GM19099 (cell line): ENCODE data around the gene INPP5J.

Source experiments
- POLR2A ChIP-seq: IDR thresholded peaks from 3 replicates; pipeline ENCODE4 v1.6.1; 2011; ENCODE audit warnings: low read depth; ENCODE audit not compliant: insufficient read length; ENCODE audit errors: extremely low read depth

Gene INPP5J

GRCh38 chr22:31122532-31123291 lies at the start of gene INPP5J:
Gene INPP5J, plus strand, starts transcription at chr22:31122966. Its CDS starts 49 bp downstream, at chr22:31123015.
- no peak for TF ChIP-seq POLR2A

GRCh38 chr22:31075961-31076360 lies 46.8 kb upstream of the INPP5J start:
- no peak for TF ChIP-seq POLR2A

GRCh38 chr22:31077681-31078080 lies 45.1 kb upstream of the INPP5J start:
- TF ChIP-seq POLR2A = no peak

- no peak for TF ChIP-seq POLR2A
Measured at GRCh38 chr22:31079095-31079642, 43.6 kb upstream of the INPP5J start.

GRCh38 chr22:31080164-31080847 lies 42.5 kb upstream of the INPP5J start:
- no peak for TF ChIP-seq POLR2A

- peak; percentile 80 for TF ChIP-seq POLR2A
Measured at GRCh38 chr22:31080848-31081649, 41.7 kb upstream of the INPP5J start, which contains the start of gene SMTN. Gene SMTN, plus strand, starts transcription at chr22:31081318. Its CDS starts 1,941 bp downstream, at chr22:31083259.

GRCh38 chr22:31081963-31082605 lies 40.7 kb upstream of the INPP5J start:
- no peak for TF ChIP-seq POLR2A

GRCh38 chr22:31082606-31083376 lies 40.0 kb upstream of the INPP5J start:
- no peak for TF ChIP-seq POLR2A

GRCh38 chr22:31083377-31083768 lies 39.4 kb upstream of the INPP5J start:
- no peak for TF ChIP-seq POLR2A

- TF ChIP-seq POLR2A = no peak
Measured at GRCh38 chr22:31083923-31084810, 38.6 kb upstream of the INPP5J start.

GRCh38 chr22:31084811-31085492 lies 37.8 kb upstream of the INPP5J start:
- TF ChIP-seq POLR2A = peak; percentile 93

- no peak for TF ChIP-seq POLR2A
Measured at GRCh38 chr22:31085493-31085824, 37.3 kb upstream of the INPP5J start.
